GM21529 (cell line): Measurements from ENCODE around the gene MAP3K7CL.
A peak's percentile ranks its signal among the peaks of the same experiment; 100 is the strongest.
"Not testable (repeated sequence)": the region's sequence is repeated elsewhere in the genome, so short reads cannot be mapped to it uniquely, and the experiment has no call there.

Experiments used
- ATAC-seq: cut with Tn5 transposase; IDR thresholded peaks from one replicate; pipeline ENCODE4 v1.9.1; 2021; ENCODE audit not compliant: unreplicated experiment

The MAP3K7CL gene

GRCh38 chr21:29166853-29167252 is 36.4 kb downstream of the MAP3K7CL start:
- ATAC-seq: no peak

DNA sequence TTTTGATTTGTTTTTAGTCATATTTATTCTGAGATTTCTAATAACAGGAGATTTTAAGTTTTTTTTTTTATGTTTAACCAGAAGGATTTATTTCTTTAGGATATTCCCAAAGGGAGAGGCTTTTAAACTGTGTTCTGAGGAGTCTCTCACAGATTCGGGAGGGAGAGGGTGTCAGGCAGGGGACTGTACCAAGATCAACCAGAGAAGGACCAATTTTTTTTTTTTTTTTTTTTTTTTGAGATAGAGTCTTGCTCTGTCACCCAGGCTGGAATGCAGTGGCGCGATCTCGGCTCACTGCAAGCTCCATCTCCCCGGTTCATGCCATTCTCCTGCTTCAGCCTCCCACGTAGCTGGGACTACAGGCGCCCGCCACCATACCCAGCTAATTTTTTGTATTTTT is 37.0 kb downstream of the MAP3K7CL start:
- not testable (repeated sequence) for ATAC-seq

DNA sequence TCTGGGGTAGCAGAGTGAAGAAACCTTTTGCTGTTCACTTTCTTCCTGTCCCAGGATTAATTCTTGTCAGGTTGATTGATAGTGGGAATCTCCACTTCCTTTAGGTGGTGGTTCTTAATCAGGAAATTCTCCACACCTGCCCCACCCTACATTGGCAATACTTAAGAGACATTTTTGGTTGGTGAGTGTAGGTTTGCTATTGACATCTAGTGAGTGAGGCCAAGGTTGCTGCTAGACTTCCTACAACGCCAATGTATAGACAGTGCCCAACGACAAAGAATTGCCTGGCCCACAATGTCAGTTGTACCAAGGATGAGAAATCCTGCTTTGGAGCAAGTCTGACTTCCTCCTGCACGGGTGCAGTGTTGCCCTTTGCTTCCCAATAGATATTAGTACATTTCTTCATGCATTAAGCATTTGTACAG is 38.5 kb downstream of the MAP3K7CL start:
- ATAC-seq: no peak

GRCh38 chr21:29170944-29171343 is 40.5 kb downstream of the MAP3K7CL start:
- ATAC-seq: no peak

- no peak for ATAC-seq
These were observed 41.8 kb downstream of the MAP3K7CL start for GRCh38 chr21:29172282-29172681.

GRCh38 chr21:29174607-29175013 is 44.2 kb downstream of the MAP3K7CL start:
- ATAC-seq: no peak

- no peak for ATAC-seq
These were observed 45.1 kb downstream of the MAP3K7CL start for GRCh38 chr21:29175408-29176134.

DNA sequence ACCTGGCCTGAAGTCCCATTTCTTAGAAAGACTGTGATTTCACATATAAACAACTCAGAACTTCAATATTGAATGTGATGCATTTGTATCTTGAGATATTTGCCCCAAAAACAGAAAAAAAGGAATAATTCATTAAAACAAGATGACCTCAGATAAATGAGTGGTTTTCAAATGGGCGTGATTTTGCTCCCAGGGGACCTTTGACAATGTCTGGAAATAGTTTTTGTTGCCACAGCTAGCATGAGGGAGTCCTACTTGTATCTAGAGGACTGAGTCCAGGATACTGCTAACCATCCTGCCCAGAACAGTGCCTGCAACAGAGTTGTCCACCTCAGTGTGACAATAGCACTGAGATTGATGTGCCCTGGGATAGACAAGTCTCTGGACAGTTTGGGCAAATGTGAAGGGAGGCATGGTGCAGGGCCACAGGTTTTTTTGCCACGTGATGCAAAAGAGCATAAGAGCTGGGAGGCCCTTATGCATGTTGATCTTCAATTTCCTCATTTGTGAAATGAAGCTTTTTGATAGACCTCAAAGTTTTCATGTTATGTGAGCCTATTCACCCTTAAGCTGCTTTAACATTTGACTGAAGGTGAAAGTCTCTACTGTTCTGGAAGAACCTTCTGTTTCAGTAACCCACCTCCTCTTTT is 46.2 kb downstream of the MAP3K7CL start:
- ATAC-seq: no peak

GRCh38 chr21:29177800-29178199 is 47.4 kb downstream of the MAP3K7CL start:
- ATAC-seq: no peak

GRCh38 chr21:29178926-29179325 is 48.5 kb downstream of the MAP3K7CL start:
- no peak for ATAC-seq

- no peak for ATAC-seq
These were observed 49.1 kb downstream of the MAP3K7CL start for GRCh38 chr21:29179503-29179902.

- peak; percentile 43 for ATAC-seq
These were observed 51.5 kb downstream of the MAP3K7CL start for GRCh38 chr21:29181799-29182470.

- ATAC-seq: no peak
These were observed 52.2 kb downstream of the MAP3K7CL start for GRCh38 chr21:29182691-29183092.

DNA sequence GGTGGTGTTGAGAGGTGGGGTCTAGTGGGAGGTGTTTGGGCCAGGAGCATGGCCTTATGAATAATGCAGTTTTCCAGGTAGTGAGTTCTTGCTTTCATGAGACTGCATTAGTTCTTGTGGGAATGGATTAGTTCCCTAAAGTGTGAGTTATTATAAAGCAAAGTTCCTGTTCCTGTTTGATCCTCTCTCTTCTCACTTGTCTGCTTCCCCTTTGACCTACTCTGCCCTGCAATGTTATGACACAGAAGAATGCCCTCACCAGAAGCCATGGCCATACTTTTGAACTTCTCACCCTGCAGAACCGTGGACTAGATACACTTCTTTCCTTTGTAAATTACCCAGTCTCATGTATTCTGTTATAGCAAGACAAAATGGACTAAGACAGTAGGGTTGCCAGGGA is 53.6 kb downstream of the MAP3K7CL start:
- no peak for ATAC-seq

DNA sequence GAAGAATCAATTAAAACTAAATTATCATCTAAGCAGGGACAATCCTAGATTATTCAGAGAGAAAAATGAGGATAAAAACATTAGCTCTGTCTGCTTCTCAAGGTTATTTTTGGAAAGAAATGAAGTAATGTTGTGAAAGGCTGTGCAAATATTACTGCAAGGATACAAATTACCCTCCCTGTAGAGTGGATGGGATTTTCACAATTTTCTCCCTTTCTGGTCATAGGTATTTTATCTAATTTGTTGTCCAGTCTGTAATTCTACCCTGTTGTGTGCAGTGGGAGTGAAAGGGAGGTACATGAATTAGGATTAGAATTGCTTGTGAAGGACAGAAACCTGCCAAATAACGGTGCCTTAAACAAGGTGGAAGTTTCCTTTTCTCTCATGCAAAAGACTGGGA is 54.7 kb downstream of the MAP3K7CL start:
- no peak for ATAC-seq

- no peak for ATAC-seq
These were observed 55.2 kb downstream of the MAP3K7CL start for GRCh38 chr21:29185633-29186032.

DNA sequence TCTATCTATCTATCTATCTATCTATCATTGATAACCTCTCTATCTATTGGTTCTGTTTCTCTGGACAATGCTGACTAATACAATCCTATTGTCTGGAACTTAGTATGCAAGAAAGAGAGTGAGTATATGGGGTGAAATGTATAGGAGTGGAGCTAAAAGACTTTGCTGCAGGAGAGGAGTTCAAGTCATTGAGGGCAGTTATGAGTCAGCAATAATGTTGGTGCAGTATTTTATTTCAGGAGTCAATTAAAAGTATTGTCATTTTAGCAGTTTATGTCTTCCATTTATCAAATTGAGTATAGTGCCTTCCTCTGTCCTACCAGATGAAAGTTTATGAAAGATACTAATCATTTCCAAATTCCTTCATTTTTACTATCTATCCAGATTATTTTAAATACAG is 55.8 kb downstream of the MAP3K7CL start:
- no peak for ATAC-seq

DNA sequence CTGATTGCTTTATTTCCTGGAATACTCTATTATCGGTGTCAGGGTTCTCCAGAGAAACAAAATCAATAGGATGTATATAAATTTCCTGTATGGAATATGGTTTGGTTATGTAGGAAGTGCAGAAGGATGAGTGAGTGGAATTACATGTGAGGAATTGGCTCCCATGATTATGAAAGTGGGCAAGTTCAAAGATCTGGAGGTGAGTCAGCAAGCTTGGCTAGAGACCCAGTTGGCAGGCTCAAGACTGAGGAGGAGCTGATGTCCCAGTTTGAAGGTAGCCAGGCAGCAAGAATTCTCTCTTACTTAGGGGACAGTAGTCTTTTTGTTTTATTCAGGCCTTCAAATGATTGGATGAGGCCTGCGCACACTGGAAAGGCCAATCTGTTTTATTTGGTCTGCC is 57.5 kb downstream of the MAP3K7CL start:
- no peak for ATAC-seq

DNA sequence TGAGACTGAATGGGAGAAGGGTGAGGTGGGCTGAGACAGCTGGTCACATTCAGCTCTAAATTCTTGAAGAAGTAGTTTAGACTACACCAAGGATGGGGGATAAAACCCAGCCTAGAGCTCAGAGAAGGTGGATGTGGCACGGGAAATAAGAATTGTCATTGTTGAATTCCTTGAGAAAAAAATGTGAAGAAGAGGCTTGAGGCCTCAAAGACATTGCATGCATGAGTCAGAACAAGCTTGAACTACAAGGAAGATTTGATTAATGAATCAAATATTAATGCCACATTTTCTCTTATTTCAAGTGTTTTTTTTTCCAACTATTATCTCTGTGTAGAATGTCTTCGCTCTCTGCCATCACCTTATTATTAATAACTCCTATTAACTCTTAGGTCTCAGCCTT is 58.9 kb downstream of the MAP3K7CL start:
- no peak for ATAC-seq

DNA sequence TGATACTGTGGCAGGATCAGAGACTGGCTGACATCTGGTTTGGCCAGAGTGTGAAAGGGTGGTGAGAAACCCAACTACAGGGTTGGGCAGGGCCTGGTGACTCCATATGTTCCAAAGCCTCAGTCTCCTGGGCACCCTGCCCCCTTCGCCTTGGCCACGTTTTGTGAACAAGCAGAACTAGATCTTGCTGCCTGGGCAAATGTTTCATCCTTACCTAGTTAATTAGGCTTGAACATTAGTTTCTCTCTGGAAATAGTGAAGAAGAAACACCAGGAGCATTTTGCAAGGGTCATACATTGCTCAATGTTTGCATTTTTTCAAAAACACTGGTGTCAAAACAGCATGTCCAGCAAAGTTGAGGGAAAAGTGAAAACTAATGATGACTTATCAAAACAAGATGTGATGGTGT is 60.5 kb downstream of the MAP3K7CL start:
- ATAC-seq: no peak

- no peak for ATAC-seq
These were observed 62.6 kb downstream of the MAP3K7CL start for GRCh38 chr21:29193072-29193471.

DNA sequence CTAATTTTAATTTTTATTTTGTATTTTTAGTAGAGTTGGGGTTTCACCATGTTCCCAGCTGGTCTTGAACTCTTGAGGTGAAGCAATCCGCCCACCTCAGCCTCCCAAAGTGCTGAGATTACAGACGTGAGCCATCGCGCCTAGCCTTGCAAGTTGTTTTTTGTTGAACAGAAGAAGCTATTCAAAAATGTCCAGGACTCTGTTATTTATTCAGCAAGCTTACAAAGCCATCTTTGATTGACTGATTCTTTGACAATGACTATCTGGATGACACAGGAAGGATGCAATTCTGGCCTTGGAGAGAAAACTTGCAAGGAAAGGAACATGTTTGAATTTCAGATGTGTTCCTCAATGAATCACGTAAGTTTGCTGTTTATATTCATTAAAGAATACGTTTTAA is 63.5 kb downstream of the MAP3K7CL start:
- ATAC-seq: no peak
